ENCODE data around the gene EMB.
"Not testable (repeated sequence)": the region's sequence is repeated elsewhere in the genome, so short reads cannot be mapped to it uniquely, and the experiment has no call there.

DNA sequence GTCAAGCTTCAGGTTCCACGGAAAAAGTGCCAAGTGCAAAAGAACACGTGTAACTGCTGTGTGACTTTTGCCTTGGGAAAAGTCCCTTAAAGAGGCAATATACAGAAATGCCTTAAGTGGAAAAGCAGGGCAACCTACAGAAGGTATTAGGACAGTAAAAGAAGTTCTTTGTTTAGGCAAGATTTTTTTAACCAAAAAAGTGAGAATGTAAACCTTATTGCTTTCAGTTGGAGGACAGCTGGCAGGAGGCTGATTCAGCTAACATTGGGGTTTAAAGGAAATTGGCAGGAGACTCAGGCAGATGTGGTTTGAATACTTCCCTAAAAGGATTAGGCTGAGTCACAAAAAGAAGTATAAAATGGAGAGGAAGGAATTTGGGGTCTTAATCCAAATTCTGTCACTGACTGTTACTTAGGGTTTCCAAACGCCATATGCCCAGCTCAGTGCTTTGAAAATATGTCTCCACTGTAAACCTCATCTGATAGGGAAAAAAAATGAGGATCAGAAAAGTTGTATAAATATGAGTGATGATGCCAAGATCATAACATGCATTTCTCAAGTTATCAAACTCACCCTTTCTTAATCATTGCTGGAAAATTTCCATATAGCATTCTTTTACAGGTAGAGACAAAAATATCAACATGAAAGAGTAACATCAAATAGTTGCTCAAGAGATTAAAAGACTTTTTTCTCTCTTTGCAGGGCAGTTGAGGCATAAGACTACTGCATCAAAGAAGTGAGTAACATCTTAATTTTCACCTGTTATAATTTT lies 9.8 kb downstream of the EMB start:
- TF ChIP-seq, protein P1, sequence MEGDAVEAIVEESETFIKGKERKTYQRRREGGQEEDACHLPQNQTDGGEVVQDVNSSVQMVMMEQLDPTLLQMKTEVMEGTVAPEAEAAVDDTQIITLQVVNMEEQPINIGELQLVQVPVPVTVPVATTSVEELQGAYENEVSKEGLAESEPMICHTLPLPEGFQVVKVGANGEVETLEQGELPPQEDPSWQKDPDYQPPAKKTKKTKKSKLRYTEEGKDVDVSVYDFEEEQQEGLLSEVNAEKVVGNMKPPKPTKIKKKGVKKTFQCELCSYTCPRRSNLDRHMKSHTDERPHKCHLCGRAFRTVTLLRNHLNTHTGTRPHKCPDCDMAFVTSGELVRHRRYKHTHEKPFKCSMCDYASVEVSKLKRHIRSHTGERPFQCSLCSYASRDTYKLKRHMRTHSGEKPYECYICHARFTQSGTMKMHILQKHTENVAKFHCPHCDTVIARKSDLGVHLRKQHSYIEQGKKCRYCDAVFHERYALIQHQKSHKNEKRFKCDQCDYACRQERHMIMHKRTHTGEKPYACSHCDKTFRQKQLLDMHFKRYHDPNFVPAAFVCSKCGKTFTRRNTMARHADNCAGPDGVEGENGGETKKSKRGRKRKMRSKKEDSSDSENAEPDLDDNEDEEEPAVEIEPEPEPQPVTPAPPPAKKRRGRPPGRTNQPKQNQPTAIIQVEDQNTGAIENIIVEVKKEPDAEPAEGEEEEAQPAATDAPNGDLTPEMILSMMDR (IDR thresholded peaks at IDR 0.05): not testable (repeated sequence)
- not testable (repeated sequence) for TF ChIP-seq EP300 (IDR thresholded peaks at IDR 0.05)

Data from upper lobe of left lung (tissue), 4 donors.